IMR-90 (cell line): ENCODE data around the gene COL4A1. TPM values are rescaled to one million over a fixed set of nuclear protein-coding genes. Genes with fewer than 3 reads are reported as not detected.

Experiments
- ATAC-seq: fragments of 200-7000 bp; cut with Tn5 transposase; 2 replicates; pipeline ENCODE4 v1.9.1; 2020; ENCODE audit warnings: low read depth, mild to moderate bottlenecking, moderate library complexity
- BruUV-seq: library from RNA; stranded (reverse); fragments of 400-500 nt; replicated peaks from 2 replicates; lab custom pipeline; 2021; lab: Mats Ljungman, UMichigan
- CTCF ChIA-PET: fragments of 300-600 bp; formaldehyde crosslinking; extraction: SDS; loops from one replicate; lab custom pipeline; 2021; ENCODE audit warnings: antibody characterized with exemption; lab: Yijun Ruan, JAX
- POLR2A ChIA-PET: fragments of 300-600 bp; sonication (Branson Sonifier 250); formaldehyde crosslinking; loops from one replicate; lab custom pipeline; 2022; ENCODE audit warnings: antibody characterized with exemption; ENCODE audit not compliant: unreplicated experiment; lab: Charles Lee
- DNase-seq: peaks from one replicate; pipeline ENCODE4 v3.0.0; 2013
- H2AFZ ChIP-seq: replicated peaks from 2 replicates; pipeline ENCODE3; 2013; ENCODE audit warnings: low read length, mild to moderate bottlenecking; ENCODE audit not compliant: poor library complexity
- H2AK5ac ChIP-seq: 2 replicates; pipeline ENCODE4 v1.6.1; 2013; ENCODE audit warnings: low read depth, low read length, inconsistent platforms
- H2AK9ac ChIP-seq: replicated peaks from 2 replicates; pipeline ENCODE3; 2013; ENCODE audit warnings: mild to moderate bottlenecking, low read depth, low read length, moderate library complexity; ENCODE audit not compliant: poor library complexity
- H2BK120ac ChIP-seq: 2 replicates; pipeline ENCODE4 v1.6.1; 2013; ENCODE audit warnings: low read depth, low read length, inconsistent platforms
- H2BK15ac ChIP-seq: 3 replicates; pipeline ENCODE4 v1.6.1; 2013; ENCODE audit warnings: low read depth, low read length, inconsistent platforms
- H2BK20ac ChIP-seq: 2 replicates; pipeline ENCODE4 v1.6.1; 2013; ENCODE audit warnings: low read depth, mild to moderate bottlenecking, inconsistent platforms, low read length, moderate library complexity
- H2BK5ac ChIP-seq: 2 replicates; pipeline ENCODE4 v1.6.1; 2013; ENCODE audit warnings: mild to moderate bottlenecking, low read depth, low read length, inconsistent platforms; ENCODE audit not compliant: poor library complexity, severe bottlenecking
- H3K14ac ChIP-seq: replicated peaks from 2 replicates; pipeline ENCODE4 v1.6.1; 2013; ENCODE audit warnings: low read depth, low read length, inconsistent platforms
- H3K18ac ChIP-seq: 2 replicates; pipeline ENCODE4 v1.6.1; 2013; ENCODE audit warnings: low read depth, low read length, control low read depth
- H3K23ac ChIP-seq: 2 replicates; pipeline ENCODE4 v1.6.1; 2013; ENCODE audit warnings: low read depth, low read length, inconsistent platforms
- H3K27ac ChIP-seq: 2 replicates; pipeline ENCODE4 v1.5.1; 2013; ENCODE audit warnings: mild to moderate bottlenecking, control low read depth, low read length; ENCODE audit not compliant: insufficient read depth
- H3K27me3 ChIP-seq: 2 replicates; pipeline ENCODE4 v1.6.1; 2013; ENCODE audit warnings: low read length; ENCODE audit not compliant: control insufficient read depth, insufficient read depth
- H3K36me3 ChIP-seq: 2 replicates; pipeline ENCODE4 v1.6.1; 2013; ENCODE audit warnings: low read length, mixed read lengths; ENCODE audit not compliant: control insufficient read depth, insufficient read depth
- H3K4ac ChIP-seq: 2 replicates; pipeline ENCODE4 v1.6.1; 2013; ENCODE audit warnings: low read depth, low read length, inconsistent platforms
- H3K4me1 ChIP-seq: 2 replicates; pipeline ENCODE4 v1.6.1; 2013; ENCODE audit warnings: low read length, mixed read lengths; ENCODE audit not compliant: control insufficient read depth, insufficient read depth
- H3K4me2 ChIP-seq: 2 replicates; pipeline ENCODE4 v1.6.1; 2013; ENCODE audit warnings: low read depth, mild to moderate bottlenecking, control low read depth, low read length, moderate library complexity
- H3K4me3 ChIP-seq: 2 replicates; pipeline ENCODE4 v1.5.1; 2013; ENCODE audit warnings: low read depth, mild to moderate bottlenecking, control low read depth, low read length, moderate library complexity; ENCODE audit not compliant: insufficient read depth
- H3K56ac ChIP-seq: 2 replicates; pipeline ENCODE4 v1.6.1; 2013; ENCODE audit warnings: low read length, inconsistent platforms; ENCODE audit not compliant: insufficient read depth; ENCODE audit errors: extremely low read depth
- H3K79me1 ChIP-seq, 2 experiments: 2 replicates each; pipeline ENCODE4 v1.6.1; 2013; ENCODE audit warnings: low read length in 2 of 2, inconsistent platforms in 1 of 2, low read depth in 1 of 2
- H3K9ac ChIP-seq: 2 replicates; pipeline ENCODE4 v1.6.1; 2013; ENCODE audit warnings: low read depth, low read length, control low read depth
- H3K9me1 ChIP-seq: 2 replicates; pipeline ENCODE4 v1.6.1; 2013; ENCODE audit warnings: low read length, inconsistent platforms; ENCODE audit not compliant: insufficient read depth
- H3K9me3 ChIP-seq: 2 replicates; pipeline ENCODE4 v1.6.1; 2013; ENCODE audit warnings: low read length; ENCODE audit not compliant: control insufficient read depth, insufficient read depth
- H4K20me1 ChIP-seq: 2 replicates; pipeline ENCODE4 v1.6.1; 2013; ENCODE audit warnings: low read length, inconsistent platforms; ENCODE audit not compliant: insufficient read depth
- H4K5ac ChIP-seq: 2 replicates; pipeline ENCODE4 v1.6.1; 2013; ENCODE audit warnings: mild to moderate bottlenecking, low read depth, low read length, control low read depth
- H4K8ac ChIP-seq, 2 experiments: 2 replicates each; pipeline ENCODE4 v1.6.1; 2013; ENCODE audit warnings: low read depth in 2 of 2, low read length in 2 of 2, control low read depth in 1 of 2, inconsistent platforms in 1 of 2
- H4K91ac ChIP-seq: 2 replicates; pipeline ENCODE4 v1.6.1; 2013; ENCODE audit warnings: low read depth, low read length, inconsistent platforms; ENCODE audit not compliant: insufficient read depth
- BHLHE40 ChIP-seq: fragments of 150-350 bp; IDR thresholded peaks from 2 replicates; pipeline ENCODE4 v1.6.1; 2016; ENCODE audit warnings: mild to moderate bottlenecking, low read depth, low read length
- CEBPB ChIP-seq: IDR thresholded peaks from 2 replicates; pipeline ENCODE4 v1.6.1; 2012; ENCODE audit warnings: low read depth, low read length, improper control_type of control experiment
- CHD1 ChIP-seq: IDR thresholded peaks from 2 replicates; pipeline ENCODE4 v1.6.1; 2012; ENCODE audit warnings: low read depth, low read length, improper control_type of control experiment
- CTCF ChIP-seq: conservative IDR thresholded peaks from 2 replicates; pipeline ENCODE4 v1.5.1; 2012; ENCODE audit warnings: mild to moderate bottlenecking, low read depth, low read length, improper control_type of control experiment
- ELK1 ChIP-seq: fragments of 150-350 bp; IDR thresholded peaks from 2 replicates; pipeline ENCODE4 v1.6.1; 2016; ENCODE audit warnings: low read depth, mild to moderate bottlenecking, low read length, moderate library complexity, borderline replicate concordance
- FOS ChIP-seq: fragments of 150-350 bp; IDR thresholded peaks from 2 replicates; pipeline ENCODE4 v1.6.1; 2016; ENCODE audit warnings: low read depth, low read length
- MAFK ChIP-seq: IDR thresholded peaks from 2 replicates; pipeline ENCODE4 v1.6.1; 2012; ENCODE audit warnings: low read depth, low read length, improper control_type of control experiment
- MAZ ChIP-seq: IDR thresholded peaks from 2 replicates; pipeline ENCODE4 v1.6.1; 2012; ENCODE audit warnings: low read depth, mild to moderate bottlenecking, low read length, improper control_type of control experiment, moderate library complexity, borderline replicate concordance
- MXI1 ChIP-seq: IDR thresholded peaks from 2 replicates; pipeline ENCODE4 v1.6.1; 2012; ENCODE audit warnings: low read depth, mild to moderate bottlenecking, low read length, moderate library complexity, borderline replicate concordance
- NFE2L2 ChIP-seq: fragments of 150-350 bp; IDR thresholded peaks from 2 replicates; pipeline ENCODE4 v1.6.1; 2016; ENCODE audit warnings: low read depth, mild to moderate bottlenecking, low read length
- POLR2A ChIP-seq: IDR thresholded peaks from 2 replicates; pipeline ENCODE4 v1.6.1; 2012; ENCODE audit warnings: mild to moderate bottlenecking, low read depth, low read length
- RAD21 ChIP-seq: IDR thresholded peaks from 2 replicates; pipeline ENCODE4 v1.6.1; 2012; ENCODE audit warnings: low read length, improper control_type of control experiment
- RCOR1 ChIP-seq: IDR thresholded peaks from 2 replicates; pipeline ENCODE4 v1.6.1; 2012; ENCODE audit warnings: mild to moderate bottlenecking, low read length, improper control_type of control experiment; ENCODE audit not compliant: insufficient replicate concordance
- RFX5 ChIP-seq: IDR thresholded peaks from 2 replicates; pipeline ENCODE4 v1.8.0; 2012; ENCODE audit warnings: low read depth, mild to moderate bottlenecking, low read length, moderate library complexity
- SMC3 ChIP-seq: fragments of 150-350 bp; IDR thresholded peaks from 2 replicates; pipeline ENCODE4 v1.6.1; 2016; ENCODE audit warnings: low read depth, mild to moderate bottlenecking, antibody characterized with exemption, low read length, moderate library complexity
- USF2 ChIP-seq: fragments of 150-350 bp; IDR thresholded peaks from 2 replicates; pipeline ENCODE4 v1.6.1; 2017; ENCODE audit warnings: mild to moderate bottlenecking, antibody characterized with exemption, low read length, low read depth
- WGBS, 2 experiments: methylation state at CpG; one replicate each; pipeline versions ENCODE4 v1.1.5 to v1.1.7; 2013; ENCODE audit warnings: missing lambda C conversion rate in 2 of 2; ENCODE audit not compliant: insufficient read length in 1 of 2; ENCODE audit errors: extremely low coverage in 2 of 2; 5-methylcytosine and 5-hydroxymethylcytosine counted together
- dilution Hi-C: fragments of 300-500 bp; cut with HindIII; formaldehyde crosslinking; loops from one replicate; pipeline ENCODE4 v1.14.3; 2018; ENCODE audit warnings: low sequenced_read_pairs; ENCODE audit not compliant: unreplicated experiment
- in situ Hi-C: fragments of 300-500 bp; cut with MboI; formaldehyde crosslinking; loops from 3 replicates; pipeline ENCODE4 v1.14.3; 2019; ENCODE audit warnings: low sequenced_read_pairs, inconsistent platforms, mixed read lengths
- intact Hi-C: fragments of 100-400 bp; cut with micrococcal nuclease; formaldehyde crosslinking; loops from 2 replicates; pipeline ENCODE4 v1.10.0; 2022
- polyA plus RNA-seq, 3 experiments: library from polyadenylated mRNA; depleted of rRNA; stranded (reverse); fragments of >200 nt; gene quantifications; 2 replicates each; pipeline ENCODE4 v1.2.3, GENCODE V29; 2012; ENCODE audit warnings: low replicate concordance in 1 of 3
- total RNA-seq: library from RNA; depleted of rRNA; stranded (reverse); fragments of >200 nt; gene quantifications from 2 replicates; pipeline ENCODE4 v1.2.3, GENCODE V29; 2012

COL4A1 gene
- total and polyA plus RNA-seq, 2 of the 4 experiments (the other 2 are of a cell fraction): 230 to 337 TPM

GRCh38 chr13:110345701-110346100, 38.7 kb upstream of the COL4A1 start:
- H3K4me3 ChIP-seq: no peak overlapping the region
- H2BK20ac ChIP-seq: 0 out of 2 replicates have a peak overlapping the region, but pooled peaks have one; percentile 24
- WGBS, 2 experiments: no CpG with 5 or more reads among the region's 4 CpGs
- ChIA-PET POLR2A (no interaction called here), CTCF (no interaction called here)
- intact Hi-C loops (no loop called here), in situ Hi-C loops (no loop called here), dilution Hi-C loops (no loop called here)
- 0 out of 4 replicates have a peak overlapping the region, but pooled peaks of 1 of the 2 experiments have one; percentile 7 for H4K8ac ChIP-seq
- no peak for DNase-seq
- no peak for TF ChIP-seq POLR2A
- TF ChIP-seq RAD21: no peak
- TF ChIP-seq MXI1: no peak
- TF ChIP-seq CEBPB: no peak
- no peak for TF ChIP-seq RCOR1
- TF ChIP-seq USF2: no peak
- no peak for TF ChIP-seq SMC3
- TF ChIP-seq CHD1: no peak
- no peak for TF ChIP-seq CTCF
- no peak for TF ChIP-seq BHLHE40
- no peak for TF ChIP-seq FOS
- TF ChIP-seq ELK1: no peak
- TF ChIP-seq MAFK: no peak
- no peak for TF ChIP-seq NFE2L2
- TF ChIP-seq RFX5: no peak
- TF ChIP-seq MAZ: no peak
- H3K79me1 ChIP-seq: peaks cover 49 to 96% of the 10 kb centered on the region in 2 experiments
- H3K27me3 ChIP-seq: no peaks in the 10 kb centered on the region
- H3K4ac ChIP-seq: no peak overlapping the region
- peaks cover 49% of the 10 kb centered on the region for H4K20me1 ChIP-seq
- no peak overlapping the region for H4K5ac ChIP-seq
- H2AK9ac ChIP-seq: no peak overlapping the region
- no peak overlapping the region for H2BK120ac ChIP-seq
- peaks cover 31% of the 10 kb centered on the region for H3K4me1 ChIP-seq
- ATAC-seq: no peak
- H2AFZ ChIP-seq: no peak overlapping the region
- no peak overlapping the region for H3K4me2 ChIP-seq
- no peaks in the 10 kb centered on the region for H3K9me3 ChIP-seq
- H3K23ac ChIP-seq: no peak overlapping the region
- H3K14ac ChIP-seq: no peak overlapping the region; the same call in 1 of the 2 replicates
- H3K18ac ChIP-seq: no peak overlapping the region
- BruUV-seq: no TSS peak
- H2AK5ac ChIP-seq: no peak overlapping the region
- H4K91ac ChIP-seq: no peak overlapping the region
- H3K9me1 ChIP-seq: peaks cover 52% of the 10 kb centered on the region
- peak overlapping the region; percentile 23 for H2BK5ac ChIP-seq
- H3K9ac ChIP-seq: no peak overlapping the region
- H3K27ac ChIP-seq: no peak overlapping the region
- peaks cover 21% of the 10 kb centered on the region for H3K36me3 ChIP-seq
- H2BK15ac ChIP-seq: 0 out of 3 replicates have a peak overlapping the region, but pooled peaks have one; percentile 24
- H3K56ac ChIP-seq: no peak overlapping the region
